ENCODE measurements around the gene CFAP43.

Gene CFAP43

GRCh38 chr10:104231784-104232612, at the start of gene CFAP43:
CFAP43 (minus strand) TSS chr10:104232364; CDS start chr10:104232246, 118 bp downstream.
- DNase-seq (ENCODE audit: low spot score), result peak; percentile 99

DNA sequence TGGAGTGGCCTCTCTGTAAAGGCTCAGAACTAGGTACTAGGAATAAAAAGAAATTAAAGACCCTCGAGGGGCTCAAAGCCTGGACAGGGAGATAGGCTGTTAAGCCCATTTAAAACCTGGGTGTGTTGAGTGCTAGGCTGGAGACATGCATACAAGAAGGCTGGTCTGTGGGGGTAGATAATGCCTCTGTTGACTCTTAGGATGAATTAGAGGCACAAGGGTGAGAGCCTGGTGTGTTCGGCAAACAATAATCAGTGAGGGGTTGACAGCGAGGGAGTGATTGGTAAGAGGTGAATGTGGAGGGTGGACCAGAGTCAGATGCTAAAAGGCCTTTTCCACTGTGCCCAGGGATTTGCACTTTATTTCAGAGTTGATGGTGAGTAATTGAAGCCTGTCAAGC, 49.5 kb upstream of the CFAP43 start:
- DNase-seq (ENCODE audit: low spot score), result no peak

DNA sequence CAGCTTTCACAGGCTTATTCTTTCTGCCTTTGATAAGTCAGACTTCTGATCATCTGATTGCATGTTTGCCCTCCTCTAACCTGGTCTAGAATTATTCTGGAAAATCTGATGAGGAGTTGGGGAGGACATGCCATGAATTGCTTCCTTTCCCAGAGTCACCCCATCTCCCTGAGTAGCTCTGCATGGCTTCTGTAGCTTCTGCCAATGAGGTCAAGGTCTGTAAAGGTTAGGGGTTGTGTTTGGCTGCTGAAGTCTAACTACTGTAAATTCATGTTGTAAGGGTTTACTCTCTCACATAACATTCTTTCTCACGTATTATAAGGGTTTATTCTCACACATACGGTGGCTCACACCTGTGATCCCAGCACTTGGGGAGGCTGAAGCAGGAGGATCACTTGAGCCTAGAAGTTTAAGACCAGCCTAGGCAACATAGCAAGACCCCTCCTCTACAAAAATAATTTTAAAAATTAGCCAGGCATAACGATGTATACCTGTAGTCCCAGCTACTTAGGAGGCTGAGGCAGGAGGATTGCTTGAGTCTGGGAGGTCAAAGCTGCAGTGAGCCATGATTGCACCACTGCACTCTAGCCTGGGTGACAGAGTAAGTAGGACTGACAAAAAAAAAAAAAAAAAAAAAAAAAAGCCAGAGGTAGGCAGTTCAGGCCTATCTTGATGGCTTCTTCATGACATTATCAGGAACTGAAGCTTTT, 47.5 kb upstream of the CFAP43 start:
- DNase-seq (ENCODE audit: low spot score), result no peak

GRCh38 chr10:104277785-104278184, 45.6 kb upstream of the CFAP43 start:
- DNase-seq (ENCODE audit: low spot score), result no peak

- no peak for DNase-seq (ENCODE audit: low spot score)
Measured at GRCh38 chr10:104276192-104276591, 44.0 kb upstream of the CFAP43 start.

GRCh38 chr10:104274762-104275721, 42.9 kb upstream of the CFAP43 start:
- DNase-seq (ENCODE audit: low spot score), result peak; percentile 40

DNA sequence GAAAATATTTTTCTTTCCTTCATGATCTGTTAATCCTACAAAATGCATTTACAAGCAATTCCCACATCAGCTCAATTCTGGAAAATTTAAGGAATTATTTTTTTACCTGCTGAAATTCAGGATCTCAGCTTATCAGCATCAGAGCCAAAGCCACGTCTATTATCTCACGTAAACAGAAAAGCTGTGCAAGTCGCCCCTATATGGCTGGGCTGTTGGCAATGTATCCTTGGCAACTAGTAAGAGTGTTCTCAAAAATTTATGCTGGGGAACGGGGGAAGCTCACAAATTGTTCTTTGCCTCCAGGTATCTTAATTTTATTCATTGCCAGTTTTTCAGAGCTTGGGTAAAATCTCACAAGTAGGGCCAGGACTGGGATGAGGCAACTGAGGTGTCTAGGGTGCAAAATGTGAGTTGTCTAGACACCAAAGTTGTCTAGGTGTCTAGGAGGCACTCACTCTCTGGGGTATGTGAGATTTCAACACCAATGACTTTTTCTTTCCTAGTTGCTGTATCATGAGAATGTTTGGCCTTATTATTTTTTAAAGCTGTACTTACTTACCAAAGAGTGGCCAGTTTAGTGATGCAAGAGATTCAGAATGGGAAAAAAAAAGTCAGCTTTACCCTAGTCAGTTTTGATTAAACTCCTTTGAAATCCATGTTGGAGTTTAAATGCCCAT, 41.9 kb upstream of the CFAP43 start:
- no peak for DNase-seq (ENCODE audit: low spot score)

DNA sequence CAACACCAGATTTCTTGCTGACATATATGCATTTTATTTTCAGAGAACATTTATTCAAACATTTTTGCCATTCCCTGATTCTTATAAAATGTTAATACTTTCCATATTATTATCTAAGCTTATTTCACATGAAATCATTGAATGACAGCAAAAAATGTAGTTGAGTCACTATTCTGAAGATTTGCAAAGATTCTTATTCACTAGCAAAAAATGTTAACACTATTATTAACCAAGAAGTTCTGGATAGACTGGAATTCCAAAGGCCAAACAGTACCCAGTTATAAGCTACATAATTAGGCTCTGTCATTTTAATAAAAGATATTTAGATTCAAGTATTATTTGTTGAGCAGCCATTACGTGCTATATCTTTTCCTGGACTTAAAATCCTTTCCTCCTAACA, 41.1 kb upstream of the CFAP43 start:
- no peak for DNase-seq (ENCODE audit: low spot score)

GRCh38 chr10:104268713-104269645, 36.8 kb upstream of the CFAP43 start, which contains the start of gene GSTO2:
GSTO2 (plus strand) TSS chr10:104269184; CDS start chr10:104274916, 5,732 bp downstream.
- peak; percentile 99 for DNase-seq (ENCODE audit: low spot score)

- no peak for DNase-seq (ENCODE audit: low spot score)
Measured at GRCh38 chr10:104268405-104268712, 36.2 kb upstream of the CFAP43 start.

DNA sequence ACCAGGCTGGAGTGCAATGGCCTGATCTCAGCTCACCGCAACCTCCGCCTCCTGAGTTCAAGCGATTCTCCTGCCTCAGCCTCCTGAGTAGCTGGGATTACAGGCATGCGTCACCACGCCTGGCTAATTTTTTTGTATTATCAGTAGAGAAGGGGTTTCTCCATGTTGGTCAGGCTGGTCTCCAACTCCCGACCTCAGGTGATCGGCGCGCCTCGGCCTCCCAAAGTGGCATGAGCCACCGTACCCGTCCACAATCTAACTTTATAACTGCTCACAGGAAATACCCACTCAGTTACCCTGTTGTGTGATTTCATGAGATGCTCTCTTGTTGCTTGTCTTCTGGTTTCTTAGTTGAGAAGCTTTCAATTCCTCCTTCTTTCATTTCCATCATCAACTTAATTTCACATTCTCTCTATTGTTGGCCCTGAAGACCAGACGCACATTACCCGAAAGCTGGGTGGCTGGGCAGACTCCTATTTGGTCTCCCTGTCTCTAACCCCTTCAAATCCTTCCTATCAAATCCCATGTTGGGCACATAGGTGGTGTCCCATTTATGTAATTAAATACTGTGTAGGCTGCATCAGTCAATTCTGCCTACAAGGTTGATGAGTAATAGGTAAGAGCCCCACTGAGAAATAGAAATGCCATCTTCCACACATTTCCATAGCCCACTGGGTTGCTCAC, 35.7 kb upstream of the CFAP43 start:
- DNase-seq (ENCODE audit: low spot score), result no peak

- DNase-seq (ENCODE audit: low spot score), result no peak
Measured at GRCh38 chr10:104264783-104265182, 32.6 kb upstream of the CFAP43 start.

GRCh38 chr10:104262055-104262454, 29.9 kb upstream of the CFAP43 start:
- DNase-seq (ENCODE audit: low spot score), result no peak

DNA sequence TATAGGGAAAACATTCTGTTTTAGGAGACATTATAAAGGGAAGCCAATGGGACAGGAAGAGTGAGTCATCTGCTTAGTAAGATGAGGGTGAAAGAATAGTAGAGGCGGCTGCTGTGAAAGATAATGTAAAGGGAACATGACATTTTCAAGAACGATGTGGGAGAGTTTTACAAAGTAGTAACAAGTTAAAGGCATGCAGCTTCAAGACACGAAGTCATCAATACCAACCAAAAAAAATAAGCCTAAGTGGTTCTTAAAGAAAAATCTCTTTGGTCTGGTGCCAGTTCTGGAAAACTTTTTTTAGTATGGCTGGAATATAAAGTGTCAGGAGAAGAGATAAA, 28.6 kb upstream of the CFAP43 start:
- DNase-seq (ENCODE audit: low spot score), result peak; percentile 45

- DNase-seq (ENCODE audit: low spot score), result no peak
Measured at GRCh38 chr10:104259999-104260774, 28.0 kb upstream of the CFAP43 start.

- DNase-seq (ENCODE audit: low spot score), result no peak
Measured at GRCh38 chr10:104259456-104259855, 27.3 kb upstream of the CFAP43 start.

- DNase-seq (ENCODE audit: low spot score), result no peak
Measured at GRCh38 chr10:104258209-104258608, 26.0 kb upstream of the CFAP43 start.

- no peak for DNase-seq (ENCODE audit: low spot score)
Measured at GRCh38 chr10:104257235-104257634, 25.1 kb upstream of the CFAP43 start.

DNA sequence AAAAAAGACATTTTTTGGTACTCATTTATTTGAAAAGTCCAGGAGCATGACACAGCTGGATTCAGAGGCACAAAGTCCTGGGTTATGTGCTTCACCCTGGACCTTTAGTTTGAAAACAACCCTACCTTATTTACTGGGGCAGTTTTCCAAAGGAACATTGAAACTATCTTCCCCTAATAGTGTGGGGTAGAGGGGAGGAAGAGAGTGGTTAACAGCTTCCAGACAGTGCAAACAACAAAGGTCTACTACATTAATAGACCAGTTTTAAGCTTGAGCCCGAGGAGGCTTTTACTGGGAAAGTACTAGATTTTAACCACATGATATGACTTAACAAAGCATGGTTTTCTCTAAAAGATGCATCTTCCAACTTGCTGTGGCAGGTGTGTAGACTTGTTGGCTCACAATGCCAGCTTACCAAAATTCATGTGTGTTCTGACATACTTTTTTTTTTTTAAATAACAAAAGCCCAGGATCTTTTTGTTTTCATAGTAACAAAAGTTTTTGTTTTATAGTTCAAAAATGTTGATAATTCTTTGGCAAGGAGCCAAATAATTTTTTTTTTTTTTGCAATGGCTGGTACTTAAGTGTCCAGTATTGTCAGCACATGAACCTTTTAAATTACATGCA, 24.3 kb upstream of the CFAP43 start:
- peak; percentile 63 for DNase-seq (ENCODE audit: low spot score)

Data from CD4-positive, alpha-beta T cell treated with Interleukin-2 at 100 ng/mL for 4 hours (primary cell).